H1 (cell line): ENCODE measurements around the gene ZNF92. TPM values are rescaled to one million over a fixed set of nuclear protein-coding genes. Genes with fewer than 3 reads are reported as not detected.

Experiments
- CTCF ChIA-PET: fragments of 300-600 bp; sonication (Branson Sonifier 250); formaldehyde crosslinking; loops from one replicate; lab custom pipeline; 2021; ENCODE audit not compliant: partially characterized antibody; lab: Charles Lee
- POLR2A ChIA-PET: fragments of 300-600 bp; sonication (Branson Sonifier 250); formaldehyde crosslinking; loops from one replicate; lab custom pipeline; 2021; ENCODE audit warnings: inconsistent platforms; ENCODE audit not compliant: partially characterized antibody; lab: Charles Lee
- DNase-seq, 2 experiments: peaks; one replicate each; pipeline versions ENCODE4 v3.0.0 to v3.0.0-alpha.2; 2010 to 2022; ENCODE audit warnings: low spot score in 2 of 2, low read depth in 1 of 2, mixed read lengths in 1 of 2
- FAIRE-seq: peaks from 2 replicates; lab custom pipeline; 2011; peaks lifted over from hg19 to GRCh38; lab: Jason Lieb, UNC
- H2AFZ ChIP-seq: 2 replicates; pipeline ENCODE4 v1.8.1; 2012; ENCODE audit warnings: low read length, inconsistent platforms
- H2AK5ac ChIP-seq: 2 replicates; pipeline ENCODE4 v1.6.1; 2013; ENCODE audit warnings: low read depth, low read length
- H2BK120ac ChIP-seq: replicated peaks from 2 replicates; pipeline ENCODE3; 2013; ENCODE audit warnings: low read depth, low read length, inconsistent platforms
- H2BK12ac ChIP-seq: 2 replicates; pipeline ENCODE4 v1.6.1; 2013; ENCODE audit warnings: low read depth, low read length
- H2BK15ac ChIP-seq: 2 replicates; pipeline ENCODE4 v1.6.1; 2013; ENCODE audit warnings: low read length
- H2BK20ac ChIP-seq: 2 replicates; pipeline ENCODE4 v1.6.1; 2013; ENCODE audit warnings: low read length
- H2BK5ac ChIP-seq: 2 replicates; pipeline ENCODE4 v1.6.1; 2013; ENCODE audit warnings: low read depth, low read length
- H3K14ac ChIP-seq: 2 replicates; pipeline ENCODE4 v1.6.1; 2013; ENCODE audit warnings: inconsistent platforms; ENCODE audit not compliant: insufficient read length
- H3K18ac ChIP-seq: 2 replicates; pipeline ENCODE4 v1.6.1; 2013; ENCODE audit warnings: low read length; ENCODE audit errors: extremely low read depth
- H3K23ac ChIP-seq: 2 replicates; pipeline ENCODE4 v1.6.1; 2013; ENCODE audit warnings: inconsistent platforms; ENCODE audit not compliant: insufficient read length
- H3K23me2 ChIP-seq: 2 replicates; pipeline ENCODE4 v1.6.1; 2013; ENCODE audit warnings: low read depth, low read length
- H3K27ac ChIP-seq: 2 replicates; pipeline ENCODE4 v1.6.1; 2011; ENCODE audit warnings: low read depth, low read length, inconsistent platforms
- H3K27me3 ChIP-seq, 4 experiments: replicated peaks in 1 of 4; 1 replicate in 1 of 4; 2 replicates in 3 of 4; pipeline versions ENCODE4 v1.6.1 to v1.8.1; 2011 to 2013; ENCODE audit warnings: low read length in 3 of 4, mild to moderate bottlenecking in 3 of 4, inconsistent platforms in 2 of 4, mixed read lengths in 2 of 4, moderate library complexity in 1 of 4; ENCODE audit not compliant: control insufficient read depth in 3 of 4, insufficient read depth in 3 of 4; ENCODE audit errors: extremely low read depth in 1 of 4
- H3K36me3 ChIP-seq, 4 experiments: 2 replicates each; pipeline versions ENCODE4 v1.6.1 to v1.8.1; 2011 to 2013; ENCODE audit warnings: mild to moderate bottlenecking in 4 of 4, low read length in 3 of 4, moderate library complexity in 2 of 4, control low read depth in 1 of 4, inconsistent platforms in 1 of 4; ENCODE audit not compliant: insufficient read depth in 4 of 4, control insufficient read depth in 2 of 4
- H3K4ac ChIP-seq: replicated peaks from 2 replicates; pipeline ENCODE3; 2013; ENCODE audit warnings: low read length, low read depth, mixed read lengths, inconsistent platforms; ENCODE audit not compliant: insufficient read length
- H3K4me1 ChIP-seq, 4 experiments: replicated peaks in 1 of 4; 1 replicate in 1 of 4; 2 replicates in 3 of 4; pipeline versions ENCODE4 v1.6.1 to v1.8.1; 2011 to 2013; ENCODE audit warnings: low read length in 3 of 4, inconsistent platforms in 2 of 4, mixed read lengths in 1 of 4; ENCODE audit not compliant: insufficient read depth in 4 of 4, control insufficient read depth in 3 of 4
- H3K4me2 ChIP-seq, 2 experiments: 2 replicates each; pipeline versions ENCODE4 v1.6.1 to v1.8.1; 2011 to 2013; ENCODE audit warnings: low read depth in 2 of 2, low read length in 2 of 2, control low read depth in 1 of 2, inconsistent platforms in 1 of 2, mild to moderate bottlenecking in 1 of 2; ENCODE audit not compliant: insufficient read depth in 1 of 2
- H3K4me3 ChIP-seq, 4 experiments: fragments of 200-600, 300-600 bp in 1 of 4; sonication (generic), shearing (Covaris generic), sonication (Bioruptor Twin) in 1 of 4; 2 replicates each; pipeline versions ENCODE4 v1.5.1 to v1.8.1; 2011 to 2016; ENCODE audit warnings: low read length in 4 of 4, low read depth in 3 of 4, control low read depth in 2 of 4, inconsistent platforms in 2 of 4, mild to moderate bottlenecking in 2 of 4, mixed read lengths in 1 of 4, moderate library complexity in 1 of 4; ENCODE audit not compliant: insufficient read depth in 2 of 4; ENCODE audit errors: extremely low read depth in 1 of 4
- H3K56ac ChIP-seq: replicated peaks from 2 replicates; pipeline ENCODE3; 2013; ENCODE audit warnings: low read depth, mild to moderate bottlenecking, mixed read lengths, low read length, inconsistent platforms; ENCODE audit not compliant: insufficient read length
- H3K79me1 ChIP-seq: 2 replicates; pipeline ENCODE4 v1.6.1; 2013; ENCODE audit warnings: low read depth, low read length, control low read depth
- H3K79me2 ChIP-seq, 2 experiments: 2 replicates each; pipeline versions ENCODE4 v1.6.1 to v1.8.1; 2012 to 2013; ENCODE audit warnings: low read length in 2 of 2, mild to moderate bottlenecking in 2 of 2, inconsistent platforms in 1 of 2; ENCODE audit not compliant: insufficient read depth in 2 of 2, control insufficient read depth in 1 of 2
- H3K9ac ChIP-seq, 4 experiments: replicated peaks in 1 of 4; 1 replicate in 1 of 4; 2 replicates in 3 of 4; pipeline versions ENCODE4 v1.6.1 to v1.8.1; 2011 to 2013; ENCODE audit warnings: low read depth in 3 of 4, low read length in 3 of 4, control low read depth in 2 of 4, mild to moderate bottlenecking in 2 of 4, moderate library complexity in 2 of 4, inconsistent platforms in 1 of 4; ENCODE audit errors: extremely low read depth in 1 of 4
- H3K9me3 ChIP-seq, 2 experiments: 2 replicates each; pipeline versions ENCODE4 v1.6.1 to v1.8.1; 2012 to 2013; ENCODE audit warnings: mild to moderate bottlenecking in 2 of 2, moderate library complexity in 2 of 2, control low read depth in 1 of 2, inconsistent platforms in 1 of 2, low read depth in 1 of 2, low read length in 1 of 2, mixed read lengths in 1 of 2; ENCODE audit not compliant: insufficient read depth in 2 of 2
- H4K20me1 ChIP-seq, 2 experiments: replicated peaks in 1 of 2; 2 replicates each; pipeline versions ENCODE3 to v1.8.1; 2011 to 2013; ENCODE audit warnings: inconsistent platforms in 2 of 2, low read length in 2 of 2, mild to moderate bottlenecking in 1 of 2; ENCODE audit not compliant: insufficient read depth in 2 of 2, control insufficient read depth in 1 of 2
- H4K5ac ChIP-seq: 2 replicates; pipeline ENCODE4 v1.6.1; 2013; ENCODE audit warnings: low read length, low read depth, mixed read lengths, inconsistent platforms; ENCODE audit not compliant: insufficient read length
- H4K8ac ChIP-seq: 2 replicates; pipeline ENCODE4 v1.8.0; 2013; ENCODE audit warnings: mild to moderate bottlenecking, moderate library complexity, low read length, inconsistent platforms; ENCODE audit not compliant: insufficient read depth; ENCODE audit errors: extremely low read depth
- H4K91ac ChIP-seq: replicated peaks from 2 replicates; pipeline ENCODE3; 2013; ENCODE audit warnings: low read length, mixed read lengths, inconsistent platforms; ENCODE audit not compliant: insufficient read length
- CBX8 ChIP-seq: fragments of 300-800, 300-1000 bp; sonication (generic); IDR thresholded peaks from 2 replicates; pipeline ENCODE4 v1.7.1; 2016; ENCODE audit warnings: low read depth, low read length, borderline replicate concordance
- CTBP2 ChIP-seq: IDR thresholded peaks from 2 replicates; pipeline ENCODE4 v1.7.0; 2011; ENCODE audit warnings: borderline replicate concordance, mild to moderate bottlenecking, moderate library complexity, mixed read lengths, low read length; ENCODE audit not compliant: insufficient read depth, insufficient read length
- FOSL1 ChIP-seq: IDR thresholded peaks from 2 replicates; pipeline ENCODE4 v1.6.1; 2011; ENCODE audit warnings: mild to moderate bottlenecking, low read depth, low read length, moderate library complexity; ENCODE audit not compliant: insufficient read depth
- KDM1A ChIP-seq: fragments of 200-600, 300-600 bp; sonication (generic); IDR thresholded peaks from 2 replicates; pipeline ENCODE4 v1.7.1; 2016; ENCODE audit warnings: mild to moderate bottlenecking, low read length, borderline replicate concordance
- RNF2 ChIP-seq: fragments of 200-900, 300-1000 bp; sonication (generic); IDR thresholded peaks from 2 replicates; pipeline ENCODE4 v1.7.1; 2016; ENCODE audit warnings: borderline replicate concordance, low read depth, mild to moderate bottlenecking, antibody characterized with exemption, low read length; ENCODE audit not compliant: poor library complexity, severe bottlenecking; ENCODE audit errors: missing control alignments
- RXRA ChIP-seq: IDR thresholded peaks from 2 replicates; pipeline ENCODE4 v1.6.1; 2011; ENCODE audit warnings: low read depth, mild to moderate bottlenecking, low read length, moderate library complexity; ENCODE audit not compliant: insufficient read depth
- TAF7 ChIP-seq: optimal IDR thresholded peaks from 2 replicates; pipeline ENCODE3; 2011; ENCODE audit warnings: low read depth, mild to moderate bottlenecking, inconsistent platforms, low read length, moderate library complexity, borderline replicate concordance
- TEAD4 ChIP-seq: IDR thresholded peaks from 2 replicates; pipeline ENCODE4 v1.6.1; 2012; ENCODE audit warnings: low read depth, low read length, inconsistent platforms, mixed read lengths
- polyA plus RNA-seq, 7 experiments: library from polyadenylated mRNA; depleted of rRNA in 3 of 7; stranded (reverse) in 5 of 7; unstranded in 2 of 7; fragments of >200 nt in 5 of 7; fragments of 200-250 nt in 2 of 7; gene quantifications; 1 replicate in 5 of 7; 2 replicates in 1 of 7; 4 replicates in 1 of 7; pipeline versions ENCODE4 v1.2.1 to v1.2.3, GENCODE V29; 2011 to 2013; ENCODE audit warnings: missing spikeins in 2 of 7, mixed read lengths in 2 of 7
- total RNA-seq: library from RNA; stranded (reverse); fragmentation: NEBNext Ultra II Directional; extraction: Animal tissue kit (Norgen Biotek cat#: 25700); gene quantifications from 2 replicates; pipeline ENCODE4 v1.2.1, GENCODE V29; 2021
- TF ChIP-seq, protein P1 (sequence below), 3 experiments: IDR thresholded peaks; 1 replicate in 2 of 3; 2 replicates in 1 of 3; pipeline versions ENCODE4 v1.5.1 to v1.6.1; 2011; ENCODE audit warnings: low read length in 3 of 3, mild to moderate bottlenecking in 3 of 3, inconsistent platforms in 2 of 3, low read depth in 1 of 3, moderate library complexity in 1 of 3; ENCODE audit not compliant: insufficient read depth in 1 of 3; ENCODE audit errors: control extremely low read depth in 1 of 3

ZNF92 gene
- total and polyA plus RNA-seq, 2 of the 8 experiments (the other 6 are each of a cell fraction or from before 2014, with no cell fraction given) = 2.8 to 39.8 TPM

GRCh38 chr7:65411249-65411648, 37.6 kb downstream of the ZNF92 start:
- no peak overlapping the region for H4K8ac ChIP-seq
- no peak overlapping the region for H3K14ac ChIP-seq
- H3K27ac ChIP-seq = no peak overlapping the region
- no peak overlapping the region for H3K4me2 ChIP-seq
- no peaks in the 10 kb centered on the region for H3K27me3 ChIP-seq
- H3K4ac ChIP-seq = no peak overlapping the region
- no peaks in the 10 kb centered on the region for H3K23me2 ChIP-seq
- no peak overlapping the region for H3K56ac ChIP-seq
- no peak overlapping the region for H4K91ac ChIP-seq
- H3K4me3 ChIP-seq = no peak overlapping the region
- H3K18ac ChIP-seq = no peak overlapping the region
- no peaks in the 10 kb centered on the region for H3K79me1 ChIP-seq
- H4K5ac ChIP-seq = no peak overlapping the region
- H2AFZ ChIP-seq = no peak overlapping the region
- FAIRE-seq (no peak), DNase-seq (no peak)
- no peak overlapping the region for H2BK12ac ChIP-seq
- H4K20me1 ChIP-seq = no peaks in the 10 kb centered on the region
- H2AK5ac ChIP-seq = no peak overlapping the region
- H3K9me3 ChIP-seq = peaks cover 46 to 48% of the 10 kb centered on the region in 2 experiments
- ChIA-PET CTCF (no interaction called here), POLR2A (no interaction called here)
- H3K79me2 ChIP-seq = no peaks in the 10 kb centered on the region
- no peak overlapping the region for H2BK15ac ChIP-seq
- H3K36me3 ChIP-seq = no peaks in the 10 kb centered on the region
- no peak overlapping the region for H2BK5ac ChIP-seq
- no peak overlapping the region for H3K23ac ChIP-seq
- H2BK20ac ChIP-seq = no peak overlapping the region
- H3K9ac ChIP-seq = no peak overlapping the region
- no peak overlapping the region for H2BK120ac ChIP-seq
- no peaks in the 10 kb centered on the region for H3K4me1 ChIP-seq
- TF ChIP-seq CTBP2 (no peak), RNF2 (no peak), TEAD4 (no peak), RXRA (no peak), KDM1A (no peak), FOSL1 (no peak), TAF7 (no peak), CBX8 (no peak)
- TF ChIP-seq, protein P1, sequence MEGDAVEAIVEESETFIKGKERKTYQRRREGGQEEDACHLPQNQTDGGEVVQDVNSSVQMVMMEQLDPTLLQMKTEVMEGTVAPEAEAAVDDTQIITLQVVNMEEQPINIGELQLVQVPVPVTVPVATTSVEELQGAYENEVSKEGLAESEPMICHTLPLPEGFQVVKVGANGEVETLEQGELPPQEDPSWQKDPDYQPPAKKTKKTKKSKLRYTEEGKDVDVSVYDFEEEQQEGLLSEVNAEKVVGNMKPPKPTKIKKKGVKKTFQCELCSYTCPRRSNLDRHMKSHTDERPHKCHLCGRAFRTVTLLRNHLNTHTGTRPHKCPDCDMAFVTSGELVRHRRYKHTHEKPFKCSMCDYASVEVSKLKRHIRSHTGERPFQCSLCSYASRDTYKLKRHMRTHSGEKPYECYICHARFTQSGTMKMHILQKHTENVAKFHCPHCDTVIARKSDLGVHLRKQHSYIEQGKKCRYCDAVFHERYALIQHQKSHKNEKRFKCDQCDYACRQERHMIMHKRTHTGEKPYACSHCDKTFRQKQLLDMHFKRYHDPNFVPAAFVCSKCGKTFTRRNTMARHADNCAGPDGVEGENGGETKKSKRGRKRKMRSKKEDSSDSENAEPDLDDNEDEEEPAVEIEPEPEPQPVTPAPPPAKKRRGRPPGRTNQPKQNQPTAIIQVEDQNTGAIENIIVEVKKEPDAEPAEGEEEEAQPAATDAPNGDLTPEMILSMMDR (IDR thresholded peaks at IDR 0.05; ENCODE audit: control extremely low read depth in 1 of 3, insufficient read depth in 1 of 3, low read depth in 1 of 3, low read length in 3 of 3) = no peak
